ENCODE results near the gene SLC39A11. TPM values are rescaled to one million over a fixed set of nuclear protein-coding genes. Genes with fewer than 3 reads are reported as not detected.

The SLC39A11 gene
- total and polyA plus RNA-seq, 4 donors, result 9.3 to 49.3 (median 24.7) TPM

- DNase-seq (no peak), ATAC-seq (ENCODE audit: insufficient read depth, low FRiP score) (no peak)
- H3K9ac ChIP-seq (ENCODE audit: insufficient read depth in 1 of 2, low read length in 2 of 2), result no peak overlapping the region
- H3K27ac ChIP-seq (ENCODE audit: low read depth in 1 of 2, low read length in 1 of 2), result no peak overlapping the region
- peaks cover 0 to 2% (median 0%) of the 10 kb centered on the region in 5 donors for H3K4me1 ChIP-seq (ENCODE audit: control insufficient read depth in 5 of 5, insufficient read depth in 5 of 5, low read length in 5 of 5)
- TF ChIP-seq CTCF (IDR thresholded peaks at IDR 0.05; ENCODE audit: control extremely low read depth, extremely low read depth), result no peak
- H3K9me3 ChIP-seq (ENCODE audit: control insufficient read depth in 4 of 4, insufficient read depth in 3 of 4, low read length in 3 of 4), result no peaks in the 10 kb centered on the region
- peaks cover 0 to 3% (median 1%) of the 10 kb centered on the region in 4 donors for H3K36me3 ChIP-seq (ENCODE audit: control insufficient read depth in 4 of 4, insufficient read depth in 4 of 4, low read length in 4 of 4)
- 94 to 95% methylated on average over 2 of the region's 2 CpGs for WGBS, 2 donors
- no peaks in the 10 kb centered on the region for H3K27me3 ChIP-seq (ENCODE audit: control insufficient read depth in 3 of 3, insufficient read depth in 3 of 3, low read length in 2 of 3)
- H3K4me3 ChIP-seq, result no peak overlapping the region
These were observed 200.9 kb downstream of the SLC39A11 start for GRCh38 chr17:72891627-72892026.

GRCh38 chr17:72890711-72891110 lies 201.8 kb downstream of the SLC39A11 start:
- H3K9me3 ChIP-seq (ENCODE audit: control insufficient read depth in 4 of 4, insufficient read depth in 3 of 4, low read length in 3 of 4), result no peaks in the 10 kb centered on the region
- WGBS, 2 donors, result 93 to 95% methylated on average over 2 of the region's 2 CpGs
- peaks cover 0 to 2% (median 0%) of the 10 kb centered on the region in 5 donors for H3K4me1 ChIP-seq (ENCODE audit: control insufficient read depth in 5 of 5, insufficient read depth in 5 of 5, low read length in 5 of 5)
- TF ChIP-seq CTCF (IDR thresholded peaks at IDR 0.05; ENCODE audit: control extremely low read depth, extremely low read depth), result no peak
- H3K27ac ChIP-seq (ENCODE audit: low read depth in 1 of 2, low read length in 1 of 2), result no peak overlapping the region
- H3K9ac ChIP-seq (ENCODE audit: insufficient read depth in 1 of 2, low read length in 2 of 2), result no peak overlapping the region
- ATAC-seq (ENCODE audit: insufficient read depth, low FRiP score), result no peak
- DNase-seq, result no peak
- peaks cover 0 to 3% (median 1%) of the 10 kb centered on the region in 4 donors for H3K36me3 ChIP-seq (ENCODE audit: control insufficient read depth in 4 of 4, insufficient read depth in 4 of 4, low read length in 4 of 4)
- no peak overlapping the region for H3K4me3 ChIP-seq
- H3K27me3 ChIP-seq (ENCODE audit: control insufficient read depth in 3 of 3, insufficient read depth in 3 of 3, low read length in 2 of 3), result no peaks in the 10 kb centered on the region

GRCh38 chr17:72887917-72888316 lies 204.6 kb downstream of the SLC39A11 start:
- Histone ChIP-seq H3K27me3 (ENCODE audit: control insufficient read depth in 3 of 3, insufficient read depth in 3 of 3, low read length in 2 of 3) (no peaks in the 10 kb centered on the region), H3K4me1 (ENCODE audit: control insufficient read depth in 5 of 5, insufficient read depth in 5 of 5, low read length in 5 of 5) (no peaks in the 10 kb centered on the region), H3K4me3 (no peak overlapping the region), H3K27ac (ENCODE audit: low read depth in 1 of 2, low read length in 1 of 2) (no peak overlapping the region), H3K9ac (ENCODE audit: insufficient read depth in 1 of 2, low read length in 2 of 2) (no peak overlapping the region), H3K9me3 (ENCODE audit: control insufficient read depth in 4 of 4, insufficient read depth in 3 of 4, low read length in 3 of 4) (no peaks in the 10 kb centered on the region), H3K36me3 (ENCODE audit: control insufficient read depth in 4 of 4, insufficient read depth in 4 of 4, low read length in 4 of 4) (peaks cover 0 to 6% (median 1%) of the 10 kb centered on the region in 4 donors)
- no peak for ATAC-seq (ENCODE audit: insufficient read depth, low FRiP score)
- DNase-seq, result no peak
- TF ChIP-seq CTCF (IDR thresholded peaks at IDR 0.05; ENCODE audit: control extremely low read depth, extremely low read depth), result no peak
- 65 to 79% methylated on average over 4 of the region's 4 CpGs for WGBS, 2 donors

GRCh38 chr17:72887322-72887721 lies 205.2 kb downstream of the SLC39A11 start:
- H3K9me3 ChIP-seq (ENCODE audit: control insufficient read depth in 4 of 4, insufficient read depth in 3 of 4, low read length in 3 of 4), result no peaks in the 10 kb centered on the region
- WGBS, 2 donors, result 73 to 83% methylated on average over 8 of the region's 8 CpGs
- ATAC-seq (ENCODE audit: insufficient read depth, low FRiP score) (no peak), DNase-seq (no peak)
- no peak for TF ChIP-seq CTCF (IDR thresholded peaks at IDR 0.05; ENCODE audit: control extremely low read depth, extremely low read depth)
- no peak overlapping the region for H3K4me3 ChIP-seq
- no peak overlapping the region for H3K27ac ChIP-seq (ENCODE audit: low read depth in 1 of 2, low read length in 1 of 2)
- no peaks in the 10 kb centered on the region for H3K27me3 ChIP-seq (ENCODE audit: control insufficient read depth in 3 of 3, insufficient read depth in 3 of 3, low read length in 2 of 3)
- H3K4me1 ChIP-seq (ENCODE audit: control insufficient read depth in 5 of 5, insufficient read depth in 5 of 5, low read length in 5 of 5), result no peaks in the 10 kb centered on the region
- H3K36me3 ChIP-seq (ENCODE audit: control insufficient read depth in 4 of 4, insufficient read depth in 4 of 4, low read length in 4 of 4), result peaks cover 0 to 6% (median 1%) of the 10 kb centered on the region in 4 donors
- H3K9ac ChIP-seq (ENCODE audit: insufficient read depth in 1 of 2, low read length in 2 of 2), result no peak overlapping the region

All from lung (tissue), 12 donors.